Heart left ventricle (tissue), 16 donors: ENCODE results near the gene ZBTB14. TPM values are rescaled to one million over a fixed set of nuclear protein-coding genes. Genes with fewer than 3 reads are reported as not detected.

Experiments used
- ATAC-seq, 4 donors: fragments of 200-7000 bp; cut with Tn5 transposase; one replicate each; pipeline ENCODE4 v1.9.1; 2020 to 2022; ENCODE audit warnings: moderate library complexity in 4 of 4, mild to moderate bottlenecking in 3 of 4, moderate number of reproducible peaks in 1 of 4
- DNase-seq, 5 donors: peaks; one replicate each; pipeline ENCODE4 v3.0.0-alpha.2; 2020
- H3K27ac ChIP-seq, 12 donors: fragments of 200-600 bp; sonication (generic) in 4 of 12; one replicate each; pipeline versions ENCODE4 v1.5.0 to v1.8.0; 2016 to 2022; ENCODE audit warnings: mild to moderate bottlenecking in 2 of 12
- H3K27me3 ChIP-seq, 9 donors: fragments of 200-600 bp; sonication (generic) in 2 of 9; one replicate each; pipeline versions ENCODE4 v1.5.1 to v1.8.0; 2016 to 2022; ENCODE audit warnings: mild to moderate bottlenecking in 3 of 9
- H3K36me3 ChIP-seq, 9 donors: fragments of 200-600 bp; sonication (generic) in 2 of 9; one replicate each; pipeline versions ENCODE4 v1.5.0 to v1.8.0; 2018 to 2022; ENCODE audit warnings: mild to moderate bottlenecking in 2 of 9
- H3K4me1 ChIP-seq, 12 donors: fragments of 200-600 bp; sonication (generic) in 4 of 12; one replicate each; pipeline versions ENCODE4 v1.5.0 to v1.8.0; 2016 to 2022; ENCODE audit warnings: mild to moderate bottlenecking in 3 of 12
- H3K4me3 ChIP-seq, 12 donors: fragments of 200-600 bp; sonication (generic) in 4 of 12; one replicate each; pipeline versions ENCODE4 v1.5.0 to v1.8.0; 2017 to 2022; ENCODE audit warnings: mild to moderate bottlenecking in 9 of 12, moderate library complexity in 4 of 12
- H3K9me3 ChIP-seq, 12 donors: fragments of 200-600 bp; sonication (generic) in 4 of 12; one replicate each; pipeline versions ENCODE4 v1.5.0 to v1.8.0; 2016 to 2022; ENCODE audit warnings: mild to moderate bottlenecking in 1 of 12
- CTCF ChIP-seq, 12 donors: fragments of 200-600 bp; sonication (generic) in 4 of 12; IDR thresholded peaks; one replicate each; pipeline versions ENCODE4 v1.5.0 to v1.8.0; 2018 to 2022; ENCODE audit warnings: antibody characterized with exemption in 12 of 12, mild to moderate bottlenecking in 5 of 12
- POLR2A ChIP-seq, 2 donors: fragments of 450-650 bp; IDR thresholded peaks; one replicate each; pipeline ENCODE4 v1.6.1; 2017; ENCODE audit warnings: antibody characterized with exemption in 2 of 2, mild to moderate bottlenecking in 2 of 2, moderate library complexity in 2 of 2
- WGBS, 4 donors: extraction: QIAGEN DNeasy Blood & Tissue Kit in 2 of 4; methylation state at CpG; one replicate each; pipeline versions ENCODE4 v1.1.5 to v1.1.7; 2013 to 2018; 5-methylcytosine and 5-hydroxymethylcytosine counted together
- intact Hi-C, 10 donors: fragments of 100-400 bp; cut with DNase I; formaldehyde crosslinking; loops; one replicate each; pipeline versions ENCODE4 v1.11.1 to v1.14.2; 2022
- polyA plus RNA-seq, 2 donors: library from polyadenylated mRNA; stranded (reverse); fragments of 200-250 nt; gene quantifications; one replicate each; pipeline ENCODE4 v1.2.3, GENCODE V29; 2013
- total RNA-seq, 9 donors: library from RNA; depleted of rRNA in 2 of 9; stranded (reverse); fragments of >200 nt in 2 of 9; fragmentation: NEBNext Ultra II Directional in 3 of 9; extraction: Animal tissue kit (Norgen Biotek cat#: 25700) in 3 of 9; gene quantifications; one replicate each; pipeline versions ENCODE4 v1.1.0 to v1.2.4, GENCODE V29; 2016 to 2023
- donor health status: ischemic (EF 13 %, LVEDD 7.1; RV severe dilation, severe dysfunction).
- donor health status: healthy with polysubstance abuse.
- donor health status: DM: no; HTN: yes; CAD: no.
- donor health status: DM: no; HTN: no; CAD: no.
- donor health status: ischemic (EF 25% LVEDD 6.9; RV normal size, moderate dysfunction).
- donor health status: ischemic (EF 25% LVEDD 5.7; RV mildly dilated, moderate dysfunction).
- donor health status: healthy.
- donor health status: DM: yes; HTN: yes; CAD: no.
- donor health status: ischemic (EF 35%, LVEDD 5.7; RV mildly dilated, moderate dysfunction).
- donor health status: nonischemic (EF 11% LVEDD 7.7; RV severe dilation, severe dysfunction).
- donor health status: DM: yes; HTN: yes; CAD: no.
- donor health status: PGD.
- donor health status: ischemic (EF 29% LVEDD 5.4; RV normal size, mild dysfunction).
- donor health status: nonischemic (EF 23%, LVEDD 6.1; RV moderate dilation, normal function).

Gene ZBTB14
- total and polyA plus RNA-seq, 11 donors = 2.3 to 9.5 (median 6.7) TPM

DNA sequence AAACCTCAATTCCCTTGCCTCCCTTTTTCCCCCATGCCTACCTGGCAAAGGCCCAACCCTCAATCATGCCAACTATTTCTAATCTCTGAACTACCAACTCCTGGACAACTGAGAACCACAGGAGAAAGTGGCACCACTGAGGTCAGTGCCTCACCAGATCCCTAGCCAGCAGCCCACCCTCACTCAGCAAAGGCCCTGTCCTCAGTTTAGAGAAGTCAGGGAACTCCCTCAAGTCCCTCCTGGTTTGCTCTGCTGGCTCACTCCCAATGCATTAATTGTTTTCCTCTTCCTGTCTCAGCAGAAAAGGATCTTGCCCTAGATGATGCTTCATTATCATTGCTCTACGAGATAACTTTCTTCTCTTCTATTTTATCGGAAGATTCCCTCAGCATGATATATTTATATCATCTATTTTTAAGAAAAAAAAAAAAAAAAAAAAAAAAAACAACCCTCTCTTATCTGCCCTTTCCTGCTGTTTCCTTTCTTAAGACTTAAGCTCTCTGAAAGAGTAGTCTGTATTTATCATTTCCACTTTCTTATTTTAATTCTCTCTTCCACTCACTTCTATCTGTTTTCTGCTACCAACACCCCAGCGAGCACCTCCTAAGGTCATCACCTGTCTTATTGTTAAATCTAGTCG, 22.7 kb upstream of the ZBTB14 start:
- intact Hi-C loops = no loop called here
- DNase-seq (no peak), ATAC-seq (no peak)
- H3K27ac ChIP-seq = no peak overlapping the region
- H3K9me3 ChIP-seq = no peaks in the 10 kb centered on the region
- H3K36me3 ChIP-seq = no peaks in the 10 kb centered on the region
- peaks cover 0 to 2% (median 0%) of the 10 kb centered on the region in 9 donors for H3K27me3 ChIP-seq
- no peak for TF ChIP-seq POLR2A (IDR thresholded peaks at IDR 0.05)
- no peak for TF ChIP-seq CTCF (IDR thresholded peaks at IDR 0.05)
- whole genome bisulfite sequencing, 4 donors = 48 to 59% (median 48%) methylated on average over 4 of the region's 4 CpGs
- no peaks in the 10 kb centered on the region for H3K4me1 ChIP-seq
- H3K4me3 ChIP-seq = no peak overlapping the region

DNA sequence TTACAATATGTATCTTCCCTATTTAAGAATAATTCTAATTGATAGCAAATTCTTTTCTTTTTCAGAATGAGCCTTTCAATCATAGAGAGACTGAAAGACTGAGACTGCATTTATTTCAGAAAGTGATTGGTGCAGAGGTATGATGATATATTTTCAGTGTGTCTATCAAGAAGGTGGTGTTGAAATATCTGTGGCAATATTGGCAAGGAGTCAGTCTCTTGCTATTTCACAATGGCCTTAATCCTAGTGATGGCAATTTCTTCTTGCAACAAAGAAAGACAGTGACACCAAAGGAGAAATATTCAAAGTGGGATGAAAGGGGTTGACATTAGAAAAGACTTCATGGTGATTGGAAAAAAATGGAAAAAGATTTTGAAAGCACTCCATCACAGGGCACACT, 21.7 kb upstream of the ZBTB14 start:
- H3K36me3 ChIP-seq = no peaks in the 10 kb centered on the region
- TF ChIP-seq POLR2A (IDR thresholded peaks at IDR 0.05) (no peak), CTCF (IDR thresholded peaks at IDR 0.05) (no peak)
- no peaks in the 10 kb centered on the region for H3K4me1 ChIP-seq
- intact Hi-C loops = no loop called here
- ATAC-seq (no peak), DNase-seq (no peak)
- H3K9me3 ChIP-seq = no peaks in the 10 kb centered on the region
- H3K27me3 ChIP-seq = no peaks in the 10 kb centered on the region
- no peak overlapping the region for H3K4me3 ChIP-seq
- no peak overlapping the region for H3K27ac ChIP-seq

- Histone ChIP-seq H3K36me3 (no peaks in the 10 kb centered on the region), H3K27me3 (no peaks in the 10 kb centered on the region), H3K4me1 (no peaks in the 10 kb centered on the region), H3K27ac (no peak overlapping the region), H3K9me3 (no peaks in the 10 kb centered on the region), H3K4me3 (no peak overlapping the region)
- intact Hi-C loops = no loop called here
- ATAC-seq (no peak), DNase-seq (no peak)
- no peak for TF ChIP-seq POLR2A (IDR thresholded peaks at IDR 0.05)
- TF ChIP-seq CTCF (IDR thresholded peaks at IDR 0.05) = no peak
- WGBS, 4 donors = 73 to 81% (median 77%) methylated on average over 2 of the region's 2 CpGs
Observed at GRCh38 chr18:5315838-5316237, 20.3 kb upstream of the ZBTB14 start.

DNA sequence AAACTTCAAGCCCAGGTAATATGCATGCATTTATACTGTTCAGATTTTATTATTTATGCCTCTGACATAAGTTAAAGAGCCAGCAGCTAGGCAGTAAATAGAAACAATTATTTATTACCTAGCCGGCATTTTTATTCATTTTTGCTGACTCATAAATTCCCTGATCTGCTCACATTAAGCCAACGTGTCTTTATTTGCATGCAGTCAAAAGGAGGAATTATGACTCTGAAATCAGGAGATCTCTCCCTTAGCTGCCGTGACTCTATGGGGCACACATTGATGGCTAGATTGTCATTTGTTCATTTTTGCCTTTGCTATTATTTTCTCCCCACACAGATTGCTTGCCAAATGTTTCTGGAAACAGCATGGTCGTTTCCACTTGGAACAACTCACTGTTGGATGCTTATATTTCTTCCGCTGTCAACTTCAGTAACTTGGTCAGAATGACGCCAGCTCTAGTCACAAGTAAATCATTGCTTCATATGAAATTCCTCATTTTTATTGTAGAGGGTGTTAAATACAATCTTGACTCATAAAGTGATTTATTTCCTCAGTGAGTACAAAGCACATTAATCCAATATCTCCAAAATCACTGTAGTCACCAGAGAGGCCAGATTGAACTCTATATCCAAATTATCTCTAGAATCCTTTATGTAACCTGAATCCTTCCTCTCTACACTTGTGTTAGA, 15.9 kb upstream of the ZBTB14 start:
- TF ChIP-seq CTCF (IDR thresholded peaks at IDR 0.05) = no peak
- TF ChIP-seq POLR2A (IDR thresholded peaks at IDR 0.05) = no peak
- no peak overlapping the region for H3K4me3 ChIP-seq
- no peak for ATAC-seq
- H3K9me3 ChIP-seq = no peaks in the 10 kb centered on the region
- 61 to 73% (median 66%) methylated on average over 6 of the region's 6 CpGs for WGBS, 4 donors
- intact Hi-C loops = no loop called here
- H3K27ac ChIP-seq = no peak overlapping the region
- H3K27me3 ChIP-seq = no peaks in the 10 kb centered on the region
- peaks cover 0 to 10% (median 0%) of the 10 kb centered on the region in 12 donors for H3K4me1 ChIP-seq
- H3K36me3 ChIP-seq = no peaks in the 10 kb centered on the region
- no peak for DNase-seq
